ENCODE data around the gene RTP1.

Gene RTP1

GRCh38 chr3:187243933-187244524 is 46.7 kb downstream of the RTP1 start:
- DNase-seq: no peak

- DNase-seq: no peak
These were observed 50.1 kb downstream of the RTP1 start for GRCh38 chr3:187247398-187247797.

Data from T1000 (cell line).